AG04449 (cell line): Measurements from ENCODE around the gene LDHD.

ENCODE experiments used
- CTCF ChIA-PET: fragments of 350-600 bp; formaldehyde crosslinking; extraction: SDS; loops from one replicate; lab custom pipeline; 2021; ENCODE audit warnings: antibody characterized with exemption; lab: Yijun Ruan, JAX
- POLR2A ChIA-PET: fragments of 400-600, 350-600 bp; formaldehyde crosslinking; extraction: SDS; loops from one replicate; lab custom pipeline; 2020; ENCODE audit warnings: antibody characterized with exemption, inconsistent platforms; lab: Yijun Ruan, JAX
- DNase-seq: peaks from one replicate; pipeline ENCODE4 v3.0.0-alpha.2; 2010; ENCODE audit warnings: low read depth, low spot score
- H3K4me3 ChIP-seq: 2 replicates; pipeline ENCODE4 v1.5.1; 2011; ENCODE audit warnings: low read depth, mild to moderate bottlenecking, control low read depth, low read length
- CTCF ChIP-seq: IDR thresholded peaks from one replicate; pipeline ENCODE4 v1.5.1; 2011; ENCODE audit warnings: mild to moderate bottlenecking, moderate library complexity, low read length, control low read depth, inconsistent platforms; ENCODE audit not compliant: insufficient read depth; ENCODE audit errors: missing control alignments

LDHD gene

GRCh38 chr16:75073545-75074303 is 42.9 kb downstream of the LDHD start:
- ChIA-PET CTCF (interaction anchor here (0.9 to 1.1 kb wide), 4 partner anchors 21 to 76 kb away, joined by 3 to 4 read pairs (median 3); no protein-coding TSS in a partner anchor), POLR2A (no interaction called here)
- DNase-seq: no peak
- TF ChIP-seq CTCF: no peak
- no peak overlapping the region for H3K4me3 ChIP-seq

GRCh38 chr16:75072239-75072947 is 44.2 kb downstream of the LDHD start:
- POLR2A ChIA-PET: no interaction called here
- no peak overlapping the region for H3K4me3 ChIP-seq
- DNase-seq: no peak
- CTCF ChIA-PET: interaction anchor here (0.9 kb wide), 1 partner anchor 38 kb away, joined by 3 read pairs; no protein-coding TSS in a partner anchor
- no peak for TF ChIP-seq CTCF

- CTCF ChIA-PET: interaction anchor here (0.9 kb wide), 2 partner anchors 10 to 39 kb away, joined by 3 read pairs; no protein-coding TSS in a partner anchor
- no peak for TF ChIP-seq CTCF
- no peak for DNase-seq
- H3K4me3 ChIP-seq: no peak overlapping the region
- POLR2A ChIA-PET: no interaction called here
These were observed 45.0 kb downstream of the LDHD start for GRCh38 chr16:75071621-75072020.

- no peak overlapping the region for H3K4me3 ChIP-seq
- no peak for DNase-seq
- ChIA-PET POLR2A (no interaction called here), CTCF (interaction anchor here (1.0 to 1.2 kb wide), 2 partner anchors 9 to 41 kb away, joined by 3 to 6 read pairs; no protein-coding TSS in a partner anchor)
- no peak for TF ChIP-seq CTCF
These were observed 46.4 kb downstream of the LDHD start for GRCh38 chr16:75070012-75070841.

GRCh38 chr16:75068085-75069031 is 48.2 kb downstream of the LDHD start:
- no peak overlapping the region for H3K4me3 ChIP-seq
- ChIA-PET POLR2A (interaction anchor here (0.6 kb wide), 1 partner anchor 77 kb away, joined by 5 read pairs; no protein-coding TSS in a partner anchor), CTCF (interaction anchor here (1.0 kb wide), 1 partner anchor 15 kb away, joined by 3 read pairs; no protein-coding TSS in a partner anchor)
- no peak for TF ChIP-seq CTCF
- DNase-seq: no peak
